Heart right ventricle (tissue), 16 donors: ENCODE measurements around the gene HPX. TPM values are rescaled to one million over a fixed set of nuclear protein-coding genes. Genes with fewer than 3 reads are reported as not detected.

Experiments
- ATAC-seq, 8 donors: fragments of 200-7000 bp; cut with Tn5 transposase; one replicate each; pipeline ENCODE4 v1.9.1; 2020; ENCODE audit warnings: mild to moderate bottlenecking in 8 of 8, moderate library complexity in 8 of 8, moderate number of reproducible peaks in 1 of 8
- DNase-seq, 2 donors: peaks; one replicate each; pipeline ENCODE4 v3.0.0-alpha.2; 2020
- H3K27ac ChIP-seq, 10 donors: fragments of 200-600 bp; sonication (generic) in 2 of 10; one replicate each; pipeline versions ENCODE4 v1.5.0 to v1.8.0; 2020 to 2022; ENCODE audit warnings: mild to moderate bottlenecking in 3 of 10
- H3K27me3 ChIP-seq, 7 donors: fragments of 200-600 bp; one replicate each; pipeline ENCODE4 v1.8.0; 2021 to 2022; ENCODE audit warnings: mild to moderate bottlenecking in 2 of 7
- H3K36me3 ChIP-seq, 9 donors: fragments of 200-600 bp; sonication (generic) in 1 of 9; one replicate each; pipeline versions ENCODE4 v1.5.0 to v1.8.0; 2020 to 2022; ENCODE audit warnings: mild to moderate bottlenecking in 2 of 9
- H3K4me1 ChIP-seq, 9 donors: fragments of 200-600 bp; sonication (generic) in 1 of 9; one replicate each; pipeline versions ENCODE4 v1.5.0 to v1.8.0; 2020 to 2022; ENCODE audit warnings: mild to moderate bottlenecking in 4 of 9
- H3K4me3 ChIP-seq, 10 donors: fragments of 200-600 bp; sonication (generic) in 2 of 10; one replicate each; pipeline versions ENCODE4 v1.5.0 to v1.8.0; 2020 to 2022; ENCODE audit warnings: mild to moderate bottlenecking in 7 of 10, moderate library complexity in 2 of 10
- H3K9me3 ChIP-seq, 11 donors: fragments of 200-600 bp in 10 of 11; sonication (generic) in 2 of 11; one replicate each; pipeline versions ENCODE4 v1.5.0 to v1.8.0; 2013 to 2022; ENCODE audit warnings: mild to moderate bottlenecking in 2 of 11, control low read depth in 1 of 11, moderate library complexity in 1 of 11
- WGBS, 2 donors: extraction: QIAGEN DNeasy Blood & Tissue Kit; methylation state at CpG; one replicate each; pipeline ENCODE4 v1.1.7; 2013; ENCODE audit warnings: inconsistent platforms in 1 of 2; 5-methylcytosine and 5-hydroxymethylcytosine counted together
- intact Hi-C, 10 donors: fragments of 100-400 bp; cut with DNase I; formaldehyde crosslinking; loops; one replicate each; pipeline versions ENCODE4 v1.11.1 to v1.14.2; 2022
- polyA plus RNA-seq, 2 donors: library from polyadenylated mRNA; stranded (reverse); fragments of 200-250 nt; gene quantifications; one replicate each; pipeline ENCODE4 v1.2.3, GENCODE V29; 2013
- total RNA-seq, 10 donors: library from RNA; stranded (reverse); fragmentation: NEBNext Ultra II Directional in 3 of 10; extraction: Animal tissue kit (Norgen Biotek cat#: 25700) in 3 of 10; gene quantifications; one replicate each; pipeline versions ENCODE4 v1.2.1 to v1.2.4, GENCODE V29; 2021 to 2023
- TF ChIP-seq, protein P1 (sequence below), 9 donors: fragments of 200-600 bp; sonication (generic) in 2 of 9; IDR thresholded peaks; one replicate each; pipeline versions ENCODE4 v1.5.0 to v1.8.0; 2021 to 2022; ENCODE audit warnings: antibody characterized with exemption in 9 of 9, mild to moderate bottlenecking in 5 of 9, moderate library complexity in 1 of 9
- donor health status: Arrhythmogenic right ventricular cardiomyopathy.
- donor health status: ischemic (EF 13 %, LVEDD 7.1; RV severe dilation, severe dysfunction).
- donor health status: healthy with polysubstance abuse.
- donor health status: DM: no; HTN: yes; CAD: no.
- donor health status: DM: no; HTN: no; CAD: no.
- donor health status: ischemic (EF 25% LVEDD 6.9; RV normal size, moderate dysfunction).
- donor health status: ischemic (EF 25% LVEDD 5.7; RV mildly dilated, moderate dysfunction).
- donor health status: healthy.
- donor health status: DM: yes; HTN: yes; CAD: no.
- donor health status: Ischemic cardiomyopathy.
- donor health status: ischemic (EF 35%, LVEDD 5.7; RV mildly dilated, moderate dysfunction).
- donor health status: nonischemic (EF 11% LVEDD 7.7; RV severe dilation, severe dysfunction).
- donor health status: DM: yes; HTN: yes; CAD: no.
- donor health status: PGD.
- donor health status: ischemic (EF 29% LVEDD 5.4; RV normal size, mild dysfunction).
- donor health status: nonischemic (EF 23%, LVEDD 6.1; RV moderate dilation, normal function).

HPX gene
- total and polyA plus RNA-seq, 12 donors, result 0.22 to 0.73 (median 0.40) TPM; not detected in 5

DNA sequence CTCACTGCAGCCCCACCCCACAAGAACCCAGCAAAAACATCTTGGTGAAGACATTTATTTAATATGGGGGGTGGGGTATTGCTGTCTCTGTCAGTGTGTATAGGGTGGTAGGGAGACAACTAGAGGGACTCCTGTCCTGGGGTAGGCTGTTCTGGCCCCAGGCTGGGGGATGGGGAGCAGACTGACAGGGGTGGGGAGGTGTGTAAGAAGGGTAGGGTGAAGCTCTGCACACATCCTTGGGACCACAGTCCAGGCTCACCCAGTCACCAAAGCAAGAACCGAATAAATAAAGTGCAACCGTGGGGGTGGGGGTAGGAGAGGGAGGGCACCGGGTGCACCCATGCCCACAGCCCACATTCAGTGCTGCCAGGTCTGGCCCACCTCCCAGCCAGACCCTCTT, 7.8 kb upstream of the HPX start:
- H3K27me3 ChIP-seq, result no peaks in the 10 kb centered on the region
- ATAC-seq (no peak), DNase-seq (no peak)
- no peak overlapping the region for H3K4me3 ChIP-seq
- TF ChIP-seq, protein P1, sequence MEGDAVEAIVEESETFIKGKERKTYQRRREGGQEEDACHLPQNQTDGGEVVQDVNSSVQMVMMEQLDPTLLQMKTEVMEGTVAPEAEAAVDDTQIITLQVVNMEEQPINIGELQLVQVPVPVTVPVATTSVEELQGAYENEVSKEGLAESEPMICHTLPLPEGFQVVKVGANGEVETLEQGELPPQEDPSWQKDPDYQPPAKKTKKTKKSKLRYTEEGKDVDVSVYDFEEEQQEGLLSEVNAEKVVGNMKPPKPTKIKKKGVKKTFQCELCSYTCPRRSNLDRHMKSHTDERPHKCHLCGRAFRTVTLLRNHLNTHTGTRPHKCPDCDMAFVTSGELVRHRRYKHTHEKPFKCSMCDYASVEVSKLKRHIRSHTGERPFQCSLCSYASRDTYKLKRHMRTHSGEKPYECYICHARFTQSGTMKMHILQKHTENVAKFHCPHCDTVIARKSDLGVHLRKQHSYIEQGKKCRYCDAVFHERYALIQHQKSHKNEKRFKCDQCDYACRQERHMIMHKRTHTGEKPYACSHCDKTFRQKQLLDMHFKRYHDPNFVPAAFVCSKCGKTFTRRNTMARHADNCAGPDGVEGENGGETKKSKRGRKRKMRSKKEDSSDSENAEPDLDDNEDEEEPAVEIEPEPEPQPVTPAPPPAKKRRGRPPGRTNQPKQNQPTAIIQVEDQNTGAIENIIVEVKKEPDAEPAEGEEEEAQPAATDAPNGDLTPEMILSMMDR (IDR thresholded peaks at IDR 0.05), result no peak
- 93 to 100% methylated on average over 3 of the region's 3 CpGs for WGBS, 2 donors
- intact Hi-C loops, result no loop called here
- no peaks in the 10 kb centered on the region for H3K4me1 ChIP-seq
- H3K9me3 ChIP-seq, result no peaks in the 10 kb centered on the region
- peaks cover 0 to 63% (median 35%) of the 10 kb centered on the region in 9 donors for H3K36me3 ChIP-seq
- H3K27ac ChIP-seq, result no peak overlapping the region

GRCh38 chr11:6443269-6444003, 2.6 kb upstream of the HPX start:
- Histone ChIP-seq H3K27me3 (no peaks in the 10 kb centered on the region), H3K4me3 (no peak overlapping the region), H3K36me3 (peaks cover 0 to 12% (median 0%) of the 10 kb centered on the region in 9 donors), H3K9me3 (no peaks in the 10 kb centered on the region), H3K4me1 (peaks cover 0 to 9% (median 0%) of the 10 kb centered on the region in 9 donors), H3K27ac (no peak overlapping the region)
- intact Hi-C loops, result loop anchor here in 9 of 10 donors (1.0 to 5.0 kb wide), 7 partner anchors 59 to 65 kb away; no protein-coding TSS in a partner anchor
- WGBS, 2 donors, result 30 to 33% methylated on average over 5 of the region's 5 CpGs
- TF ChIP-seq, protein P1 (IDR thresholded peaks at IDR 0.05), result peak; percentile 54 to 87 (median 82)
- ATAC-seq (peak; percentile 52 to 84 (median 78)), DNase-seq (peak; percentile 40 to 48)

DNA sequence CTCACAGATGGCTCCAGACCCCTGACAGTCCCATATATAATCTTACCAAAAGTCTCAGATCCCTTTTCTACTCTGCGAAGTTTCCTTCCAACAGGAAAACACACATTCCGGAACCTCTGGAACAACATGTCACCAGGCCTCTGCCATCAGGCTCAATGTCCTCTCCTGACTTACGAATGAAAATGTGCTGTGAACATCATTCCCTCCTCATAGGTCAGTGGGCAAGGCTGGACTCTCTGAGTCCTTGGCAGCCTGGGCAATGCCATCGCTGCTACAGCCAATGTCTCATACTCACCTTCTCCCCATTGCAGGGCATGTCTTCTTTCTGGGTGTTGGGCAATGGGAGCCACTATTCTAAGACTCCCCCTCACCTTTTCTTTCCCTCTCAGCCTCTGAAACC, 1.7 kb upstream of the HPX start:
- 90 to 91% methylated on average over 4 of the region's 4 CpGs for WGBS, 2 donors

GRCh38 chr11:6438979-6439571, 1.7 kb downstream of the HPX start:
- Histone ChIP-seq H3K4me3 (no peak overlapping the region), H3K27ac (no peak overlapping the region), H3K27me3 (no peaks in the 10 kb centered on the region), H3K36me3 (no peaks in the 10 kb centered on the region), H3K9me3 (no peaks in the 10 kb centered on the region), H3K4me1 (peaks cover 0 to 19% (median 0%) of the 10 kb centered on the region in 9 donors)
- TF ChIP-seq, protein P1 (IDR thresholded peaks at IDR 0.05), result peak; percentile 12 to 73 (median 69)
- peak in 1 of 2 donors; percentile 28 for DNase-seq
- 3 to 8% methylated on average over 1 of the region's 1 CpG for WGBS, 2 donors
- intact Hi-C loops, result loop anchor here in 3 of 10 donors (5.0 kb wide), 1 partner anchor 68 kb away; no protein-coding TSS in a partner anchor
- ATAC-seq, result peak in 5 of 8 donors; percentile 49 to 73 (median 62)

More for the DNA sequence above, 1.7 kb upstream of the HPX start:
- Histone ChIP-seq H3K4me3 (no peak overlapping the region), H3K4me1 (peaks cover 0 to 19% (median 0%) of the 10 kb centered on the region in 9 donors), H3K36me3 (peaks cover 0 to 2% (median 0%) of the 10 kb centered on the region in 9 donors), H3K9me3 (no peaks in the 10 kb centered on the region), H3K27ac (no peak overlapping the region), H3K27me3 (no peaks in the 10 kb centered on the region)
- DNase-seq (no peak), ATAC-seq (no peak)
- intact Hi-C loops, result loop anchor here in 8 of 10 donors (2.0 to 5.0 kb wide), 5 partner anchors 60 to 65 kb away; no protein-coding TSS in a partner anchor
- TF ChIP-seq, protein P1 (IDR thresholded peaks at IDR 0.05), result no peak
